ENCODE measurements around the gene PIK3C2B. TPM values are rescaled to one million over a fixed set of nuclear protein-coding genes. Genes with fewer than 3 reads are reported as not detected.

PIK3C2B gene
- total RNA-seq, 4 donors from 2014 or later, result 17.2 to 43.1 (median 25.9) TPM

DNA sequence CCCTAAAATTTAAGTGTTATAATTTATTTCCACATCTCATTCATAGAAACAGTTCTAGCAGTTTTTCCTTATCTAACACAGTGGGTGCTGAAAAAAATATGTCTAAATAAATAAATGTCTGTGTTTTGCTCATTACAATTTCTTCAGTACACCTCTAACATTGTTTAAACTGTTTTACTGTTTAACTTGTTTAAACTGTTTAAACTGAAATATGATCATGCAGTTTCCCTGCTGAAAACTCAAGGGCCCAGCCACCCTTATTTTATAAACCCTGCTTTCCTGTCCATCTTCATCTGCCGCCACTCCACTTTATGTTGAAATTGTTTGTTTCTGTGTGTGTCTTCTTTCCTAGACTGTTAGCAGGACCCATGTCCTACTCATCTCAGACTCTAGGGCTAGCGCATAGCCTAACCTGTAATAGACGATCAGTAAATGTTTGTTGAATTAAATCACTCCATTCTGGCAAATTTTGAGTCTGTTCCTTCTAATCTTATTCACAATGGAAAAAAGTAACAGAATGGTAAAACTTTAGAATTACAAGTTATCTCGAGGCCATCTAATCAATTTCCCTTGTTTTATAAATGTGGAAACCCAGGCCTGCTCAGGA lies 9.4 kb upstream of the PIK3C2B start:
- TF ChIP-seq, protein P1, sequence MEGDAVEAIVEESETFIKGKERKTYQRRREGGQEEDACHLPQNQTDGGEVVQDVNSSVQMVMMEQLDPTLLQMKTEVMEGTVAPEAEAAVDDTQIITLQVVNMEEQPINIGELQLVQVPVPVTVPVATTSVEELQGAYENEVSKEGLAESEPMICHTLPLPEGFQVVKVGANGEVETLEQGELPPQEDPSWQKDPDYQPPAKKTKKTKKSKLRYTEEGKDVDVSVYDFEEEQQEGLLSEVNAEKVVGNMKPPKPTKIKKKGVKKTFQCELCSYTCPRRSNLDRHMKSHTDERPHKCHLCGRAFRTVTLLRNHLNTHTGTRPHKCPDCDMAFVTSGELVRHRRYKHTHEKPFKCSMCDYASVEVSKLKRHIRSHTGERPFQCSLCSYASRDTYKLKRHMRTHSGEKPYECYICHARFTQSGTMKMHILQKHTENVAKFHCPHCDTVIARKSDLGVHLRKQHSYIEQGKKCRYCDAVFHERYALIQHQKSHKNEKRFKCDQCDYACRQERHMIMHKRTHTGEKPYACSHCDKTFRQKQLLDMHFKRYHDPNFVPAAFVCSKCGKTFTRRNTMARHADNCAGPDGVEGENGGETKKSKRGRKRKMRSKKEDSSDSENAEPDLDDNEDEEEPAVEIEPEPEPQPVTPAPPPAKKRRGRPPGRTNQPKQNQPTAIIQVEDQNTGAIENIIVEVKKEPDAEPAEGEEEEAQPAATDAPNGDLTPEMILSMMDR (IDR thresholded peaks at IDR 0.05; ENCODE audit: low read depth), result no peak

DNA sequence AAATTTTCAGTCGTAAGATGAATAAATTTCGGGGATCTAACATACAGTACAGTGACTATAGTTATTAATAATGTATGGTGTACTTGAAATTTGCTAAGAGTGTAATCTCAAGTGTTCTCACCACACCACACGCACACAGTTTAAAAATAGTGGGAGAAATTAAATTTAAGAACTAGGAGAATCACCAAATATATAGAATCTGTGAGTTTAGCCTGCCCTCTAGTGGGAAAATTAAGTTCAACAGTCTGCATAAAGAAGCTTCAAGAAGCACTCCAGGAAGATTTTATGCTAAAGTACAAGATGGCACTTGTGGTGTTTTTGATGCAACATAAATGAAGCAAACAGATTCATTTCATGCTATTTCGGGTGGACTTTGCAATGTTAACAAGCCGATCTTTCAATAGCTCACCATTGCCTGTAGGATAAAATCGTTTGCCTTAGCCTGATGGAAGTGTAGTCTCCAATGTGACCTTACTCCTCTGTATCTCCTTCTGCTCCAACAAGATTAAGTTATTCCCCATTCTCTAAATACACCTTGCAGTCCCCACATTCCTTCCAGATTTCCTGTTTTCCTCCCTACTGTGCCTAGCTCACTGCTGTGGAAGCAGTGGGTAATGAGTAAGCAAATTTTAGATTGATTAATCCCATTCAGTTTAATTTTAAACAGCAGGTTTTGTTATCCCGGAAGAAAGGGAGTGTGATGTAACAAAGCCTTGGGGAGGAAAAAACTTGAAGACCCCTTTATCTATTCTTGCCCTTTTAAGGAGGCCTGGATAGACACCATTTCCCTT lies 8.7 kb upstream of the PIK3C2B start:
- TF ChIP-seq, protein P1 (IDR thresholded peaks at IDR 0.05; ENCODE audit: low read depth), result no peak

DNA sequence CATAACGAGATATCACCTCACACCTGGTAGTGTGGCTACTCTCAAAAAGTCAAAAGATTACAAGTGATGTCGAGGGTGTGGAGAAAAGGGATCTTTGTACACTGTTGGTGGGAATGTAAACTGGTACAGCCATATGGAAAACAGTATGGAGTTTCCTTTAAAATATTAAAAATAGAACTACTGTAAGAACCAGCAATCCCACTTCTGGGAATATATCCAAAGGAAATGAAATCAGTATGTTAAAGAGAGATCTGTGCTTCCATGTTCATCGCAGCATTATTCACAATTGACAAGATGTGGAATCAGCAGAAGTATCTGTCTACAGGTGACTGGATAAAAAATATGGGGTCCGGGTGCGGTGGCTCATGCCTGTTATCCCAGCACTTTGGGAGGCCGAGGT lies 7.6 kb upstream of the PIK3C2B start:
- TF ChIP-seq, protein P1 (IDR thresholded peaks at IDR 0.05; ENCODE audit: low read depth), result no peak

DNA sequence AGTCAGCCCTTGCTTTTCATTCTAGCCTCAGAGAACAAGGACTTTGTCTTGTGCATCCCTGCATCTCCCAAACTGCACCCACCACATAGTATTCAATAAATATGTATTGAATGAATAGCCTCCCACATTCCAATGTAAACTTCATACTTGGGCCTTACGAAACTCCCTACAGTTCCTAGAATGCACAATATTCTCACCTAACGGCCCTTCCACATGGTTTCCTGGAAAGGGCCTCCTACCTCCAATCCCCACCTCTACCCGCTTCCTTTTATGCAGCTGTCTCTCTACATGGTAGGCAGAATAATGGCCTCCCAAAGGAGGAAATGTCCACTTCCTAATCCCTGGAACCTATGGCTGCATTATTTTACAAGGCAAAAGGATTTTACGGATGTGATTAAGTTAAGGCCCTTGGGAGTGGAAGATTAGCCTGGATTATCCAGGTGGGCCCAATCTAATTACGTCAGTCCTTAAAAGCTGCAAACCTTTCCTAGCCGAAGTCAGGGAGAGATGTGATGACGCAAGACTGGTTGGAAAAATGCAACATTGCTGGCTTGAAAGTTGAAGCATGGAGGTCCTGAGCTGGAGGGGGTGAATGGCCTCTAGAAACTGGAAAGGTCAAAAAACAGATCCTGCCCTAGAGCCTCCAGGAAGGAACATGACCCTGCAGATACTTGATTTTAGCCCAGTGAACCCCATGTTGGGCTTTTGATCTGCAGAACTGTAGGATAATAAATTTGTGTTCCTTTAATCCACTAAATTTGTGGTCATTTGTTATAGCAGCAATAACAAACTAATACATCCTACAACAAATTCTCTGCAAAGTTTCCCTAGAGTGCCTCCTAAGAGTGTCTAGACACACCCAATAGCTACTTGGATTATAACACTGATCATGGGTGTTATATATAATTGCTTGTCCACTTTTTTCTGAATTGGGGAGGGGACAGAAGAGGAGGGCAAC lies 5.2 kb upstream of the PIK3C2B start:
- TF ChIP-seq, protein P1 (IDR thresholded peaks at IDR 0.05; ENCODE audit: low read depth), result no peak

DNA sequence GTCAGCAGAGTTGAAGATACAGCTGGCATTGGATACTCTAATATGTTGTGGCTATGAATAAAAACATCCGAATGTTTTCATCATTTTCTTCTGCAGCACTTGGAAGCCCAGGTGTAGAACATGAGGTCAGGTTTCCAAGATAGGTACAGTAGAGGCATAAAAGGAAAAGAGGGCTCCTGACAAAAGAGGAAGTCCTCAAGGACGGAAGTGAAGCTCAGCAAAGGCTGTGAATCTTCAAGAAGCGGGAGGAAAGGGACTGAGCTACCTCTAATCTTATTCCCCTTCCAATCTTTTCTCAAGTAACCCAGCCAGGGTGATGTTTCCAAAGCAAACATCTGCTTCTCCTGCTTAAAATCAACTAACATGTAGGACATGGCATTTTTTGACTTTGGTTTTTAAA lies 4.4 kb upstream of the PIK3C2B start:
- TF ChIP-seq, protein P1 (IDR thresholded peaks at IDR 0.05; ENCODE audit: low read depth), result no peak

DNA sequence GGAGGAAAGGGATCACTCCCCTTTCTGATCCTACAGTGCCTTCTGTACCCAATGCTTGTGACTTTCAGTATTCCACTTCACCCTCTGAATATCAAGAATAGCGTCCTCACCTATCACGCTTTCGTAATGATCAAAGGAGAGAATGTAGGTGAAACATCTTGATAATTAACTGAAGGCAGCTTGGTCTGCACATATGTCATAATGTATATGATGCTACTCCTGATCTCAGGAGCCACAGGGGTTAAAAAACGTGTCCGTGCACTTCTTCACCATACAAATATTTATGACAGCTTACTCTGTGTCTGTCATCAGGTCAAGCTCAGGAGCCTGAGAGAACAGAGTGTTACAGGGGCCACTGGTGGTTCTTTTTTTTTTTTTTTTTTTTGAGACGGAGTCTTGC lies 1.2 kb upstream of the PIK3C2B start:
- TF ChIP-seq, protein P1 (IDR thresholded peaks at IDR 0.05; ENCODE audit: low read depth), result no peak
